ENCODE measurements around the gene ARHGEF38. TPM values are rescaled to one million over a fixed set of nuclear protein-coding genes. Genes with fewer than 3 reads are reported as not detected.

Gene ARHGEF38
- total and polyA plus RNA-seq, 4 donors: 0.03 to 0.92 (median 0.37) TPM

DNA sequence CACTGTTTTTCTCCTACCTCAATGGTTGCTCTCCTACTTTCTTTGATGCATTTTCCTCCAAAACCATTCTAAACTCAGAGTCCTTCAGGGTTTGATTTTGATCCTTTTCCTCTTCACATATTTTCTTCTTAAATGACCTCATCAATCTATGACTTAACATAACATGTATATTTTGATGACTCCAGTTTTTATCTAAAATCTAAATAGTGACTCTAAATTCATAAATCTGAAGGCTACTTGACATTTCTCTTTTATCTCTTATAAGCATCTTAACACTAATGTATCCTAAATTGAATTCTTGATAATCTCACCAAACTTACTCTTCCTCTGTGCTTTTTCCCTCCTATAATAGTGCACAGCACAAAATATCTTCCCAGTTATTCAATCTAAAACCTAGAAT, 4.7 kb upstream of the ARHGEF38 start:
- Histone ChIP-seq H3K4me1 (ENCODE audit: control insufficient read depth in 4 of 4, insufficient read depth in 4 of 4, low read length in 3 of 4) (no peaks in the 10 kb centered on the region), H3K9me3 (ENCODE audit: control insufficient read depth in 4 of 4, low read length in 3 of 4) (no peaks in the 10 kb centered on the region), H3K4me3 (ENCODE audit: low read depth in 1 of 3, low read length in 3 of 3) (no peak overlapping the region), H3K9ac (ENCODE audit: low read depth in 1 of 2, low read length in 2 of 2) (no peak overlapping the region), H3K36me3 (ENCODE audit: control insufficient read depth in 4 of 4, insufficient read depth in 3 of 4, low read depth in 1 of 4, low read length in 3 of 4) (no peaks in the 10 kb centered on the region), H3K27me3 (ENCODE audit: control insufficient read depth in 4 of 4, insufficient read depth in 4 of 4, low read length in 3 of 4) (no peaks in the 10 kb centered on the region), H3K27ac (ENCODE audit: low read depth in 1 of 2, low read length in 2 of 2) (no peak overlapping the region)
- TF ChIP-seq RAD21 (IDR thresholded peaks at IDR 0.05) (no peak), RXRA (IDR thresholded peaks at IDR 0.05) (no peak), SP1 (IDR thresholded peaks at IDR 0.05) (no peak), JUND (IDR thresholded peaks at IDR 0.05) (no peak)
- TF ChIP-seq, protein P1, sequence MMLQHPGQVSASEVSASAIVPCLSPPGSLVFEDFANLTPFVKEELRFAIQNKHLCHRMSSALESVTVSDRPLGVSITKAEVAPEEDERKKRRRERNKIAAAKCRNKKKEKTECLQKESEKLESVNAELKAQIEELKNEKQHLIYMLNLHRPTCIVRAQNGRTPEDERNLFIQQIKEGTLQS (IDR thresholded peaks at IDR 0.05): no peak
- TF ChIP-seq, protein P2, sequence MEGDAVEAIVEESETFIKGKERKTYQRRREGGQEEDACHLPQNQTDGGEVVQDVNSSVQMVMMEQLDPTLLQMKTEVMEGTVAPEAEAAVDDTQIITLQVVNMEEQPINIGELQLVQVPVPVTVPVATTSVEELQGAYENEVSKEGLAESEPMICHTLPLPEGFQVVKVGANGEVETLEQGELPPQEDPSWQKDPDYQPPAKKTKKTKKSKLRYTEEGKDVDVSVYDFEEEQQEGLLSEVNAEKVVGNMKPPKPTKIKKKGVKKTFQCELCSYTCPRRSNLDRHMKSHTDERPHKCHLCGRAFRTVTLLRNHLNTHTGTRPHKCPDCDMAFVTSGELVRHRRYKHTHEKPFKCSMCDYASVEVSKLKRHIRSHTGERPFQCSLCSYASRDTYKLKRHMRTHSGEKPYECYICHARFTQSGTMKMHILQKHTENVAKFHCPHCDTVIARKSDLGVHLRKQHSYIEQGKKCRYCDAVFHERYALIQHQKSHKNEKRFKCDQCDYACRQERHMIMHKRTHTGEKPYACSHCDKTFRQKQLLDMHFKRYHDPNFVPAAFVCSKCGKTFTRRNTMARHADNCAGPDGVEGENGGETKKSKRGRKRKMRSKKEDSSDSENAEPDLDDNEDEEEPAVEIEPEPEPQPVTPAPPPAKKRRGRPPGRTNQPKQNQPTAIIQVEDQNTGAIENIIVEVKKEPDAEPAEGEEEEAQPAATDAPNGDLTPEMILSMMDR (IDR thresholded peaks at IDR 0.05; ENCODE audit: low read depth, low read length, missing input control): no peak
- TF ChIP-seq, protein P3, sequence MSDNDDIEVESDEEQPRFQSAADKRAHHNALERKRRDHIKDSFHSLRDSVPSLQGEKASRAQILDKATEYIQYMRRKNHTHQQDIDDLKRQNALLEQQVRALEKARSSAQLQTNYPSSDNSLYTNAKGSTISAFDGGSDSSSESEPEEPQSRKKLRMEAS (IDR thresholded peaks at IDR 0.05): no peak
- DNase-seq (ENCODE audit: low spot score): no peak

DNA sequence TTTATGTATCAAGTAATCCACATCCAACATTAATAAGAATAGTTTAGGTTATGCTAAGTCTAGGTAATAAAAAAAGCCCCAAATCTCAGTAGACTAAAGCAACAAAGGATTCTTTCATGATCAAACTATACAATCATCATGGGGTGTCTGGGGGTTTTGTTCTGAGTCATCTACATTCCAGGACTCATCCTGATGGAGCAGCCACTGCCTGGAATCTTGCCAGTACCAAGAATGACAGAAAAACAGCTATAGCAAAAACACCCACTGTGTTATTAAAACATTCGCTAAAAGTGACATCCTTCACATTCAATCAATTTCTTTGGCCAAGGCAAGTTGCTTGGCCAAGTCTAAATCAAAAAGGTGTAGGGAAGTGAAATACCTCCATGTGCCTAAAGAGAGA, 3.9 kb upstream of the ARHGEF38 start:
- TF ChIP-seq JUND (IDR thresholded peaks at IDR 0.05) (no peak), RAD21 (IDR thresholded peaks at IDR 0.05) (no peak), ZBTB33 (IDR thresholded peaks at IDR 0.05) (no peak), GABPA (IDR thresholded peaks at IDR 0.05 in 1 of 2, conservative IDR thresholded peaks at IDR 0.05 in 1 of 2) (no peak), HNF4G (IDR thresholded peaks at IDR 0.05) (no peak), EGR1 (IDR thresholded peaks at IDR 0.05; ENCODE audit: low read depth in 2 of 2) (no peak), FOXA2 (IDR thresholded peaks at IDR 0.05) (no peak), HNF4A (conservative IDR thresholded peaks at IDR 0.05) (no peak), YY1 (IDR thresholded peaks at IDR 0.05) (no peak), TAF1 (conservative IDR thresholded peaks at IDR 0.05) (no peak), RXRA (IDR thresholded peaks at IDR 0.05) (no peak), FOXA1 (IDR thresholded peaks at IDR 0.05) (no peak), NR2F2 (IDR thresholded peaks at IDR 0.05) (no peak), SP1 (IDR thresholded peaks at IDR 0.05) (no peak)
- TF ChIP-seq, protein P3 (IDR thresholded peaks at IDR 0.05): no peak
- TF ChIP-seq, protein P1 (IDR thresholded peaks at IDR 0.05): no peak
- TF ChIP-seq, protein P4, sequence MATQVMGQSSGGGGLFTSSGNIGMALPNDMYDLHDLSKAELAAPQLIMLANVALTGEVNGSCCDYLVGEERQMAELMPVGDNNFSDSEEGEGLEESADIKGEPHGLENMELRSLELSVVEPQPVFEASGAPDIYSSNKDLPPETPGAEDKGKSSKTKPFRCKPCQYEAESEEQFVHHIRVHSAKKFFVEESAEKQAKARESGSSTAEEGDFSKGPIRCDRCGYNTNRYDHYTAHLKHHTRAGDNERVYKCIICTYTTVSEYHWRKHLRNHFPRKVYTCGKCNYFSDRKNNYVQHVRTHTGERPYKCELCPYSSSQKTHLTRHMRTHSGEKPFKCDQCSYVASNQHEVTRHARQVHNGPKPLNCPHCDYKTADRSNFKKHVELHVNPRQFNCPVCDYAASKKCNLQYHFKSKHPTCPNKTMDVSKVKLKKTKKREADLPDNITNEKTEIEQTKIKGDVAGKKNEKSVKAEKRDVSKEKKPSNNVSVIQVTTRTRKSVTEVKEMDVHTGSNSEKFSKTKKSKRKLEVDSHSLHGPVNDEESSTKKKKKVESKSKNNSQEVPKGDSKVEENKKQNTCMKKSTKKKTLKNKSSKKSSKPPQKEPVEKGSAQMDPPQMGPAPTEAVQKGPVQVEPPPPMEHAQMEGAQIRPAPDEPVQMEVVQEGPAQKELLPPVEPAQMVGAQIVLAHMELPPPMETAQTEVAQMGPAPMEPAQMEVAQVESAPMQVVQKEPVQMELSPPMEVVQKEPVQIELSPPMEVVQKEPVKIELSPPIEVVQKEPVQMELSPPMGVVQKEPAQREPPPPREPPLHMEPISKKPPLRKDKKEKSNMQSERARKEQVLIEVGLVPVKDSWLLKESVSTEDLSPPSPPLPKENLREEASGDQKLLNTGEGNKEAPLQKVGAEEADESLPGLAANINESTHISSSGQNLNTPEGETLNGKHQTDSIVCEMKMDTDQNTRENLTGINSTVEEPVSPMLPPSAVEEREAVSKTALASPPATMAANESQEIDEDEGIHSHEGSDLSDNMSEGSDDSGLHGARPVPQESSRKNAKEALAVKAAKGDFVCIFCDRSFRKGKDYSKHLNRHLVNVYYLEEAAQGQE (IDR thresholded peaks at IDR 0.05): no peak
- TF ChIP-seq, protein P2 (IDR thresholded peaks at IDR 0.05; ENCODE audit: low read depth, low read length, missing input control): no peak
- DNase-seq (ENCODE audit: low spot score): no peak
- 92% methylated on average over 1 of the region's 1 CpG for whole genome bisulfite sequencing
- no peaks in the 10 kb centered on the region for H3K27me3 ChIP-seq (ENCODE audit: control insufficient read depth in 4 of 4, insufficient read depth in 4 of 4, low read length in 3 of 4)
- no peaks in the 10 kb centered on the region for H3K9me3 ChIP-seq (ENCODE audit: control insufficient read depth in 4 of 4, low read length in 3 of 4)
- no peak overlapping the region for H3K27ac ChIP-seq (ENCODE audit: low read depth in 1 of 2, low read length in 2 of 2)
- no peaks in the 10 kb centered on the region for H3K36me3 ChIP-seq (ENCODE audit: control insufficient read depth in 4 of 4, insufficient read depth in 3 of 4, low read depth in 1 of 4, low read length in 3 of 4)
- H3K4me1 ChIP-seq (ENCODE audit: control insufficient read depth in 4 of 4, insufficient read depth in 4 of 4, low read length in 3 of 4): no peaks in the 10 kb centered on the region
- no peak overlapping the region for H3K4me3 ChIP-seq (ENCODE audit: low read depth in 1 of 3, low read length in 3 of 3)
- no peak overlapping the region for H3K9ac ChIP-seq (ENCODE audit: low read depth in 1 of 2, low read length in 2 of 2)

Data from liver (tissue), 9 donors.